ENCODE results near the gene SH3GLB1.

DNA sequence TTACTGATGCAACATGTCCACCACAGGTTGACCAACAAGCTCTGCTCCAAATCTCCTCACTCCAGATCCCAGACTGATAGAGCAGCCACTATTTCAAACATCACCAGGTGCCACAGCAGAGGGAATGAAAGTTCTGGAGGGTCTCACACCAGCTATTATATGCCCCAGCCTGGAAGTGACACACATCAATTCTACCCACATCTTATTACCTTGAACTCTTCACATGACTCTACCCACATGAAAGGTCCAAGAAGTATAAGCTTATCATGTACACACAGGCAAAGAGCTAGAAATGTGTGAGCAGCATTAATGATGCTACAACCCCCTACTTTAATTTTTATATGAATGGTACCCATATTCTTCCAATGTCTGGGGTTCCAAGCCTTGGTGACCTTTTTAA, 64.2 kb downstream of the SH3GLB1 start:
- no peak for TF ChIP-seq EP300 (IDR thresholded peaks at IDR 0.05)
- TF ChIP-seq, protein P1, sequence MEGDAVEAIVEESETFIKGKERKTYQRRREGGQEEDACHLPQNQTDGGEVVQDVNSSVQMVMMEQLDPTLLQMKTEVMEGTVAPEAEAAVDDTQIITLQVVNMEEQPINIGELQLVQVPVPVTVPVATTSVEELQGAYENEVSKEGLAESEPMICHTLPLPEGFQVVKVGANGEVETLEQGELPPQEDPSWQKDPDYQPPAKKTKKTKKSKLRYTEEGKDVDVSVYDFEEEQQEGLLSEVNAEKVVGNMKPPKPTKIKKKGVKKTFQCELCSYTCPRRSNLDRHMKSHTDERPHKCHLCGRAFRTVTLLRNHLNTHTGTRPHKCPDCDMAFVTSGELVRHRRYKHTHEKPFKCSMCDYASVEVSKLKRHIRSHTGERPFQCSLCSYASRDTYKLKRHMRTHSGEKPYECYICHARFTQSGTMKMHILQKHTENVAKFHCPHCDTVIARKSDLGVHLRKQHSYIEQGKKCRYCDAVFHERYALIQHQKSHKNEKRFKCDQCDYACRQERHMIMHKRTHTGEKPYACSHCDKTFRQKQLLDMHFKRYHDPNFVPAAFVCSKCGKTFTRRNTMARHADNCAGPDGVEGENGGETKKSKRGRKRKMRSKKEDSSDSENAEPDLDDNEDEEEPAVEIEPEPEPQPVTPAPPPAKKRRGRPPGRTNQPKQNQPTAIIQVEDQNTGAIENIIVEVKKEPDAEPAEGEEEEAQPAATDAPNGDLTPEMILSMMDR (IDR thresholded peaks at IDR 0.05) = no peak
- TF ChIP-seq POLR2AphosphoS5 (IDR thresholded peaks at IDR 0.05) = no peak
- TF ChIP-seq POLR2A (IDR thresholded peaks at IDR 0.05) = no peak
